Endodermal cell (in vitro differentiated cells): Measurements from ENCODE around the gene RASD2. TPM values are rescaled to one million over a fixed set of nuclear protein-coding genes. Genes with fewer than 3 reads are reported as not detected.
"Not testable (repeated sequence)": the region's sequence is repeated elsewhere in the genome, so short reads cannot be mapped to it uniquely, and the experiment has no call there.

Experiments
- DNase-seq: peaks from one replicate; pipeline ENCODE4 v3.0.0-alpha.2; 2017
- H3K27ac ChIP-seq: 2 replicates; pipeline ENCODE4 v1.5.1; 2013; ENCODE audit warnings: mild to moderate bottlenecking, low read depth, low read length, moderate library complexity
- H3K27me3 ChIP-seq: 2 replicates; pipeline ENCODE4 v1.6.1; 2013; ENCODE audit warnings: mild to moderate bottlenecking, low read length, moderate library complexity; ENCODE audit not compliant: insufficient read depth, control insufficient read depth, poor library complexity, severe bottlenecking
- H3K36me3 ChIP-seq: 2 replicates; pipeline ENCODE4 v1.7.0; 2013; ENCODE audit warnings: mild to moderate bottlenecking, low read length, moderate library complexity; ENCODE audit not compliant: control insufficient read depth, insufficient read depth
- H3K4me1 ChIP-seq: one replicate; pipeline ENCODE4 v1.7.0; 2013; ENCODE audit warnings: low read length; ENCODE audit not compliant: control insufficient read depth, insufficient read depth
- H3K4me3 ChIP-seq: 2 replicates; pipeline ENCODE4 v1.5.1; 2013; ENCODE audit warnings: mild to moderate bottlenecking, low read length, moderate library complexity
- H3K9ac ChIP-seq: 2 replicates; pipeline ENCODE4 v1.6.1; 2013; ENCODE audit warnings: mild to moderate bottlenecking, low read length, moderate library complexity; ENCODE audit not compliant: poor library complexity, severe bottlenecking; ENCODE audit errors: extremely low read depth
- H3K9me3 ChIP-seq: 2 replicates; pipeline ENCODE4 v1.6.1; 2013; ENCODE audit warnings: mild to moderate bottlenecking, low read length, moderate library complexity; ENCODE audit not compliant: control insufficient read depth
- H3K27ac Mint-ChIP-seq: 2 replicates; pipeline ENCODE4 v1.8.0; 2020; ENCODE audit warnings: mixed read lengths
- H3K27me3 Mint-ChIP-seq: 2 replicates; pipeline ENCODE4 v1.8.0; 2021; ENCODE audit warnings: mild to moderate bottlenecking, mixed read lengths; ENCODE audit not compliant: insufficient read depth
- H3K36me3 Mint-ChIP-seq: 2 replicates; pipeline ENCODE4 v1.8.0; 2020; ENCODE audit warnings: low read depth, mixed read lengths
- H3K4me1 Mint-ChIP-seq: 2 replicates; pipeline ENCODE4 v1.8.0; 2020; ENCODE audit warnings: mixed read lengths
- H3K4me3 Mint-ChIP-seq: 2 replicates; pipeline ENCODE4 v1.8.0; 2020; ENCODE audit warnings: mild to moderate bottlenecking, moderate library complexity, mixed read lengths
- H3K9me3 Mint-ChIP-seq: 2 replicates; pipeline ENCODE4 v1.8.0; 2020; ENCODE audit warnings: mild to moderate bottlenecking, mixed read lengths
- WGBS, 2 experiments: methylation state at CpG; one replicate each; pipeline versions ENCODE4 v1.1.5 to v1.1.7; 2013; ENCODE audit warnings: missing lambda C conversion rate in 2 of 2, mixed read lengths in 1 of 2; ENCODE audit not compliant: insufficient coverage in 1 of 2, insufficient read length in 1 of 2; 5-methylcytosine and 5-hydroxymethylcytosine counted together
- total RNA-seq, 2 donors: library from RNA; stranded (reverse); fragmentation: NEBNext Ultra II Directional in 1 of 2; extraction: Animal tissue kit (Norgen Biotek cat#: 25700) in 1 of 2; gene quantifications; 2 replicates in 1 of 2; 3 replicates in 1 of 2; pipeline ENCODE4 v1.2.1, GENCODE V29; 2021
- TF ChIP-seq, protein P1 (sequence below): fragments of 200-600 bp; sonication (generic); conservative IDR thresholded peaks from 2 replicates; pipeline ENCODE4 v1.5.0; 2021; ENCODE audit warnings: antibody characterized with exemption, mild to moderate bottlenecking

The RASD2 gene
- total RNA-seq, 2 donors from 2014 or later: 0.15 to 0.24 TPM

DNA sequence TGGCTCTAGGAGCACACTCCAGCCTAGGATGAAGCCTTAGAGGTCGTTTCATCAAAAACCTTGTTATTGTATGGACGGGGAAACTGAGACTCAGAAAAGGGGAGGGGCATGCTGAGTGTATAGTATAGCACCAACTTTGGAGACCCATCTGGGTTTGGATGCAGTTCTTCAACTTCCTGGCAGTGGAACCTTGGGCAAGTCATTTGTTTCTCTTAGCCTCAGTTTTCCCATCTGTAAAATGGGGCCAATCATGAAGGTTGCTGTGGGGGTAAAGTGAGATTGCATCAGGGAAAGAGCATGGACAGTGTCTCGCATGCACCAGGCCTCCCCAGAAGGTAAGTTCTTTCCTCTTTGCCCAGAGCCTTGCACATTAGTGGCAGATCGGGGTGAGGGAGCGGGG, 47.6 kb upstream of the RASD2 start:
- no peak for DNase-seq
- 80 to 86% methylated on average over 4 to 5 of the region's 5 CpGs for WGBS, 2 experiments
- no peak overlapping the region for H3K9ac ChIP-seq
- peaks cover 43% of the 10 kb centered on the region for H3K27me3 Mint-ChIP-seq
- no peaks in the 10 kb centered on the region for H3K4me1 Mint-ChIP-seq
- no peaks in the 10 kb centered on the region for H3K4me1 ChIP-seq
- no peak overlapping the region for H3K27ac Mint-ChIP-seq
- no peaks in the 10 kb centered on the region for H3K36me3 Mint-ChIP-seq
- TF ChIP-seq, protein P1, sequence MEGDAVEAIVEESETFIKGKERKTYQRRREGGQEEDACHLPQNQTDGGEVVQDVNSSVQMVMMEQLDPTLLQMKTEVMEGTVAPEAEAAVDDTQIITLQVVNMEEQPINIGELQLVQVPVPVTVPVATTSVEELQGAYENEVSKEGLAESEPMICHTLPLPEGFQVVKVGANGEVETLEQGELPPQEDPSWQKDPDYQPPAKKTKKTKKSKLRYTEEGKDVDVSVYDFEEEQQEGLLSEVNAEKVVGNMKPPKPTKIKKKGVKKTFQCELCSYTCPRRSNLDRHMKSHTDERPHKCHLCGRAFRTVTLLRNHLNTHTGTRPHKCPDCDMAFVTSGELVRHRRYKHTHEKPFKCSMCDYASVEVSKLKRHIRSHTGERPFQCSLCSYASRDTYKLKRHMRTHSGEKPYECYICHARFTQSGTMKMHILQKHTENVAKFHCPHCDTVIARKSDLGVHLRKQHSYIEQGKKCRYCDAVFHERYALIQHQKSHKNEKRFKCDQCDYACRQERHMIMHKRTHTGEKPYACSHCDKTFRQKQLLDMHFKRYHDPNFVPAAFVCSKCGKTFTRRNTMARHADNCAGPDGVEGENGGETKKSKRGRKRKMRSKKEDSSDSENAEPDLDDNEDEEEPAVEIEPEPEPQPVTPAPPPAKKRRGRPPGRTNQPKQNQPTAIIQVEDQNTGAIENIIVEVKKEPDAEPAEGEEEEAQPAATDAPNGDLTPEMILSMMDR: no peak
- H3K4me3 ChIP-seq: no peak overlapping the region
- no peak overlapping the region for H3K4me3 Mint-ChIP-seq
- no peaks in the 10 kb centered on the region for H3K9me3 ChIP-seq
- H3K36me3 ChIP-seq: no peaks in the 10 kb centered on the region
- H3K27ac ChIP-seq: no peak overlapping the region
- H3K9me3 Mint-ChIP-seq: peaks cover 2% of the 10 kb centered on the region
- H3K27me3 ChIP-seq: peaks cover 19% of the 10 kb centered on the region

DNA sequence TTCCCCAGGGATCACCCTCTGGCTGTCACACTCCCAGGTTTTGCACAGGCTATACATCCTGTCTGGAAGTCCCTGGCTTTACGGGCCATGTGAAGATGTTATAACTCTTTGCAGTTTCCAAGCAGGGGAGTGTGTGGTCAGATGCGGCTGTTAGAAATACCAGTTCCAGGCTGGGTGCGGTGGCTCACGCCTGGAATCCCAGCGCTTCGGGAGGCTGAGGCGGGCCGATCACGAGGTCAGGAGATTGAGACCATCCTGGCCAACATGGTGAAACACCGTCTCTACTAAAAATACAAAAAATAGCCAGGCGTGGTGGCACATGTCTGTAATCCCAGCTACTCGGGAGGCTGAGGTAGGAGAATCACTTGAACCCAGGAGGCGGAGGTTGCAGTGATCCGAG, 44.9 kb upstream of the RASD2 start:
- not testable (repeated sequence) for H3K27ac ChIP-seq, H3K9me3 Mint-ChIP-seq, H3K27ac Mint-ChIP-seq, H3K9ac ChIP-seq, H3K4me3 Mint-ChIP-seq, H3K4me1 Mint-ChIP-seq, H3K4me1 ChIP-seq, H3K9me3 ChIP-seq, H3K36me3 ChIP-seq, DNase-seq, H3K4me3 ChIP-seq, H3K36me3 Mint-ChIP-seq
- WGBS, 2 experiments: 95% methylated on average over 13 to 14 of the region's 14 CpGs
- H3K27me3 ChIP-seq: peaks cover 13% of the 10 kb centered on the region
- peaks cover 40% of the 10 kb centered on the region for H3K27me3 Mint-ChIP-seq

DNA sequence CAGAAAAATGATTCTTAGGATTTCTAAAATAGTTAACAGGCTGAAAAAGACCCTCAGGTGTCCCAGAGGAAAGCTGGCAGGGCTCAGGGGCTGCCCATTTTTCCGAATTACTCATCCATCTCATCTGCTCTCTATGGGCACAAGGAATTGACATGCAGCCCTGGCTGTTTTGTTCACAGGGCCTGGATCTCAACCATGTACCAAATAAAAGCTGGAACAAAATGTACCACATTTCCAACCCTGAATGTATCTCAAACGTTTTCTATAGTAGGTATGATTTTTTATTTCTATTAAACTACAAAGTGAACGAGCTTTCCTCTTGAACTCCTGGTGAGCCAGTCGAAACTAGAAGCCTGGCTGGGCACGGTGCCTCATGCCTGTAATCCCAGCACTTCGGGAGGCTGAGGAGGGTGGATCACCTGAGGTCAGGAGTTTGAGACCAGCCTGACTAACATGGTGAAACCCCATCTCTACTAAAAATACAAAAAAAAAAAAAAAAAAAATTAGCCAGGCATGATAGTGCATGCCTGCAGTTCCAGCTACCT, 43.8 kb upstream of the RASD2 start:
- no peaks in the 10 kb centered on the region for H3K36me3 Mint-ChIP-seq
- Histone ChIP-seq H3K36me3 (no peaks in the 10 kb centered on the region), H3K4me3 (no peak overlapping the region), H3K9me3 (no peaks in the 10 kb centered on the region), H3K27me3 (peaks cover 13% of the 10 kb centered on the region), H3K4me1 (no peaks in the 10 kb centered on the region), H3K9ac (no peak overlapping the region), H3K27ac (no peak overlapping the region)
- TF ChIP-seq, protein P1: no peak
- no peaks in the 10 kb centered on the region for H3K4me1 Mint-ChIP-seq
- no peak overlapping the region for H3K27ac Mint-ChIP-seq
- DNase-seq: no peak
- H3K27me3 Mint-ChIP-seq: peaks cover 38% of the 10 kb centered on the region
- peaks cover 2% of the 10 kb centered on the region for H3K9me3 Mint-ChIP-seq
- WGBS, 2 experiments: 92 to 93% methylated on average over 3 to 5 of the region's 6 CpGs
- no peak overlapping the region for H3K4me3 Mint-ChIP-seq
